A172 (cell line): ENCODE results near the gene ZFP90. TPM values are rescaled to one million over a fixed set of nuclear protein-coding genes. Genes with fewer than 3 reads are reported as not detected.
"Not testable (repeated sequence)": the region's sequence is repeated elsewhere in the genome, so short reads cannot be mapped to it uniquely, and the experiment has no call there.

Experiments
- DNase-seq: peaks from one replicate; pipeline ENCODE4 v3.0.0-alpha.2; 2015; ENCODE audit warnings: low spot score
- total RNA-seq: library from RNA; depleted of rRNA; stranded (reverse); fragments of >200 nt; shearing (Covaris generic); gene quantifications from 2 replicates; pipeline ENCODE4 v1.2.3, GENCODE V29; 2014; rRNA removed

The ZFP90 gene
- total RNA-seq, result 38.9 and 50.4 TPM in 2 replicates

GRCh38 chr16:68538880-68539701 lies at the start of gene ZFP90:
Gene ZFP90, plus strand, starts transcription at chr16:68539291. Its CDS starts 502 bp downstream, at chr16:68539793.
- peak; percentile 83 for DNase-seq

- DNase-seq, result no peak
Observed at GRCh38 chr16:68490358-68490757, 48.7 kb upstream of the ZFP90 start.

- peak; percentile 93 for DNase-seq
Observed at GRCh38 chr16:68490829-68491575, 48.1 kb upstream of the ZFP90 start.

DNA sequence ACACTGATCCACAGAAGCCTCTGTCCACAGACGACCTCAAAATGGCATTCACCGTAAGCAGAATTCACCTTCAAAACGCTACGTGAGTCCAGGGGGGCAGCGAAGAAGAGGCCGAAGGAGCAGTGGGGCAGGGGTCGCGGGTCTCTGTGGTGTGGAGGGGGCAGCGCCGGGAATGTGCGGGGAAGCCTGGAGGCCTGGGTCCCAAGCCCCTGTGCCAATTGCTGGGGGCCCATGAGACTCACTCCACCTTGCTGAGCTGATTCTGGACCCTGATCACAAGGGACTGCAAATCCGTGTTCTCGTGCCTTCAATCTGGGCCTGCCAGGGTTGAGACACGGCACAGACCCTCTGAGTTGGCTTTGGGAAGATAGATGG lies 47.5 kb upstream of the ZFP90 start:
- no peak for DNase-seq

DNA sequence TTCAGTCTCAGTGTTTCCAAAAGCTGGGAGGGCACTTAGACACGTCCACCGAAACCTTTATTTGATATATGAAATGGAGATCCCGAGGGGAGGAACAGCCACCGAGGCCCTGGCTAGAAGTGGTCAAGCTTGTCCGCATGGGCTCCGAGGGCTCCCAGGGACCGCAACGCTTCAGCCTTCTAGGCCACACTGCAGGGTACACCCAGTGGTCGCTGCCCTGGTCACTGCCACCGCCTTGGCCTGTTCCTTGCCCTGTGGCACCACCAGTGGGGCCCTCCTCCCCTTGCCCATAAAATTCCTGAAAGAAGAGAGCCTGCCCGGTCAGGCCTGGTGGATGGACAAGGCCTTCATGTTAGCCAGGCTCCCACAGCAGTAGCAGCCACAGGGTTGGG lies 46.9 kb upstream of the ZFP90 start:
- DNase-seq, result no peak

- no peak for DNase-seq
Observed at GRCh38 chr16:68492543-68493411, 46.3 kb upstream of the ZFP90 start.

GRCh38 chr16:68493412-68494070 lies 45.5 kb upstream of the ZFP90 start:
- no peak for DNase-seq

DNA sequence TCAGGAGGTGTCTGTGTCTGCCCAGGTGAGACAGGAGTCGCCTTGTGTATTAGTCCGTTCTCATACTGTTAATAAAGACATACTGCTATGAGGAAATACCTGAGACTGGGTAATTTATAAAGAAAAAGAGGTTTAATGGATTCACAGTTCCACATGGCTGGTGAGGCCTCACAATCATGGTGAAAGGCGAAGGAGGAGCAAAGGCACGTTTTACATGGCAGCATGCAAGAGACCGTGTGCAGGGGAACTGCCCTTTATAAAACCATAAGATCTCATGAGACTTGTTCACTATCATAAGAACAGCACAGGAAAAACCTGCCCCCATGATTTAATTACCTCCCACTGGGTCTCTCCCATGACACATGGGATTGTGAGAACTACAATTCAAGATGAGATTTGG lies 44.8 kb upstream of the ZFP90 start:
- not testable (repeated sequence) for DNase-seq

- DNase-seq, result no peak
Observed at GRCh38 chr16:68496689-68497088, 42.4 kb upstream of the ZFP90 start.

DNA sequence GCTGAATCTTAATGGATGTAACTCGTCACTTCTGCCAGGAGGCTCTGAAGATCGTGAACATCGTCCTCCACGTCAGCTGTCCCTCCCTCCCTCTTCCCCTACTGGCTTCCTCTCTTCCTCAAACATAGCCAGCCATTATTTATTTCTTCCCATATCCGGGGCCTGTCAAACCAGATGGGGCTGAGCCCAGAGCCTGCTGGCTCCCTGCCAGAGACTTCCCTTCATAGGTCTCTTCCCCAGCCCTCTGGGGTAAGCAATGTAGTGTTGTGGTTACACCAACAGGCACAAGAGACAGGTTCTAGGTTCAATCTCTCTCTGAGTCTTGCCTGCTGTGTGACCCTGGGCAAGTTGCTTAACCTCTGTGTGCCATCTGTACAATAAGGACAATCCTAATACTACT lies 40.1 kb upstream of the ZFP90 start:
- DNase-seq, result no peak

GRCh38 chr16:68503334-68503733 lies 35.8 kb upstream of the ZFP90 start:
- DNase-seq, result peak; percentile 41

DNA sequence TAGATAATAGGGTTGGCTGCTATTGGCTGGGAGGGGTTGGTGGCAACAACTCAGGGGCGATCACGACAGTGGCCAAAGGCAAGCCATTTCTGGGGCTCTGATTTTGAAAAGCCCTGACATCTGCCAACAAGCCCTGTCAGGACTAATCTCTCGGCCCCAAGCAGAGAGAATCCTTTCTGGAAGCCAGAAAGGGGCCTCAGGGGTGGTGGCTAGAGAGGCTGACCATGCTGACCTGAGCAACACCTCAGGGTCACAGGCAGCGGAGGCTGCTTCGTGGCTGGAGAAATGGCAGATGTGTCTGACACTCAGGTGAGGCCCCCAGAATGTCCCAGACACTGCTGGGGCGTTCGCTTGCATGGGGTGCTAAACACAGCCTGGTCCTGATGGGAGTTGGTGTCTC lies 35.0 kb upstream of the ZFP90 start:
- DNase-seq, result no peak

- DNase-seq, result no peak
Observed at GRCh38 chr16:68506331-68507053, 32.6 kb upstream of the ZFP90 start.

- DNase-seq, result no peak
Observed at GRCh38 chr16:68508013-68508412, 31.1 kb upstream of the ZFP90 start.

DNA sequence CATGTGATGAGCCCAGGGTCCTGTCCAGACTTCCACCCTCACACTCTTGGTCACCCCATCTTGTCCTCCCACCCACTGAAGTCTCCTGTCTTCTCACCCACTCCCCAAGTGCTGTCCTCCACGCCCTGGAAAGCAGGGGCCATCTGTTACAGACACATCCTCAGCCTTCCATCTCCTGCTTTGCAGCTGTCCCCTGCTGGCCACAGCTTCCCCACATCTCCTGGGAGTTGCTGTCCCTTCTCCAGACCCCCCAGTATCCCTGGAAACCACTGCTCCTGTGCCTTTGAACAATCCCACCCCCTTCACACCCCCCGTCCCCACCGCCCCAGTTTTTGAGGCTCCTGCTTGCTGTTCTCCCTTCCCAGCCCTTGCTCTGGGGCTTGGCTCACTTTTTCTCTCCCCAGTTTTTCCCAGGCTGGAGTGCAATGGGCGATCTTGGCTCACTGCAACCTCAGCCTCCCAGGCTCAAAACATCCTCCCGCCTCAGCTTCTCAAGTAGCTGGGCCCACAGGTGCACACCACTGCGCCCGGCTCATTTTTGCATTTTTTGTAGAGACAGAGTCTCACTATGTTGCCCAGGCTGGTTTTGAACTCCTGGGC lies 30.4 kb upstream of the ZFP90 start:
- DNase-seq, result no peak

- DNase-seq, result no peak
Observed at GRCh38 chr16:68509381-68509780, 29.7 kb upstream of the ZFP90 start.

DNA sequence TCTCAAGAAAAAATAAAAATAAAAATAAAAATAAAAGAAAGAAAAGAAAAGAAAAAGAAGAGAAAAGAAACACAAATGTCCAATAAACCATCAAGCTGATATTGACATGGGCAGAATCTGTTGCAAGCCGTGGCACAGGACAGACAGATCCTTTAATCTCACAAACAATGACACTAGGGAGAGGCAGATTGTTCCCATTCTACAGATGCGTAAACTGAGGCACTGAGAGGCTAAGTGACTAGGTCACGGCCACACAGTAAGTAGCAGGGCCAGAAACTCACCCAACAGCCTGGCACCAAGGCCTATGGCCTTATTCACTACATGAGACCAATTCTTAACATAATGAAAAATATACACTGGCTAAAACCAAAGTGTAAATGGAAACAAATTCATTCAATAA lies 28.3 kb upstream of the ZFP90 start:
- DNase-seq, result no peak

DNA sequence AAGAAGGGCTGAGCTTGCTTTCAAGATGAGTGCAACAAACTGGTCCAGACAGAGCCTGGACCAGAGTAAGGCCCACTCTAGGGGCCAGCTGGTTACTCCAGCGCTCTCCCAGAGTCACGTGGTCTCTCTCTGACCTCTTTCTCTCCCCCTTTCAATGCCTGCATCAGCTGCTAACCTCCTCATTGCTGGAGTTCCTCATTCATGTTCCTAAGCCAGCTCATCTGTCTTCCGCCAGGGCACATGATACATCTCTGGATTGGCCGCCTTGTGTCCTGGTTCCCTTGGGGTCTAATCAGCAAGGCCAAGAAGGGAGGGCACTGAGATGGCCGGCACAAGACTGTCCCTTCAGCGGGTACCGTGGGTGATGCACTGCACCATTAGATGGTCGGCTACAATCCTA lies 26.9 kb upstream of the ZFP90 start:
- DNase-seq, result no peak

DNA sequence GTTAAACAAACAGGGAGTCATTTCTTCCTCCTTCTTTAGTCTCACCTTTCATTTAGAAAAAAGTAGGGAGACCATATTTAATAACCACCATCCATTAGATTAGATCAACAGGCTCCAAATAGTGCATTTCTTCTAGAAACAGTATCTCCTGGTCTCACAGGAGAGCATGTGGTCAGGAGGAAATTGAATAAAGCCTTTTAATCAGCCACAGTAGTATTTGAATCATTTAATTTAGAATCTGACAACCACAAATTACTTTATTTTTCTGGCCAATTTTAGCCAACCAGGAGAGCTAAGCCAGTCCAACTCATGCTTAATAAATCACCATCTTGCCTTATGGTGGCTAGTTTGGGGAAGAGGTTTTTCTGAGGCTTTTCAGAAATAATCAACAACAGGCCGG lies 26.3 kb upstream of the ZFP90 start:
- no peak for DNase-seq

DNA sequence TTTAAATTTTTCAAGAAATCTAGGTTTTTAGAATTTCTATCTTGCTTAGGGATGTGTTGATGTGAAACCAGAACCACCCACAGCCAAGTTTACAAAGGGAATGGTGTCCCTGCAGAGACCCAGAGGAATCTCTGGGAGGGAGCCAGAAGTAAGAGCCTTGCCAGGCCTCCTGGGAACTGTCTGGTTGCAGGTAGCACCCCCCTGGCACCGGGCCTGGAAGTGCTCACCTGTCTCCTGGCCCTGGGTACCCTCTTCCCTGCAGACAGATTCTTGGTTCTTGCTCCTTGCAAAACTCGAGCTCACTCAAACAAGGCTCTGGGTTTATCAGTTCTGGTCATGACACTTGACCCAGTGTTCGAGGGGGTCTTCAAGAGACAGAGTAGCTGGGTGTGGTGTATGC lies 24.6 kb upstream of the ZFP90 start:
- no peak for DNase-seq
